Upper lobe of left lung (tissue), 4 donors: ENCODE data around the gene SQOR.

Source experiments
- CTCF ChIP-seq, 6 experiments: fragments of 450-650 bp in 4 of 6; fragments of 200-600 bp in 2 of 6; sonication (generic) in 2 of 6; IDR thresholded peaks; one replicate each; pipeline ENCODE4 v1.5.1; 2016 to 2019; ENCODE audit warnings: antibody characterized with exemption in 6 of 6
- POLR2A ChIP-seq, 4 donors: fragments of 450-650 bp; IDR thresholded peaks; one replicate each; pipeline ENCODE4 v1.5.1; 2016 to 2017; ENCODE audit warnings: antibody characterized with exemption in 4 of 4, mild to moderate bottlenecking in 2 of 4

- TF ChIP-seq CTCF (IDR thresholded peaks at IDR 0.05): no peak
- TF ChIP-seq POLR2A (IDR thresholded peaks at IDR 0.05): no peak
Observed at GRCh38 chr15:45606413-45606812, 28.4 kb upstream of the SQOR start.
